Smooth muscle cell (in vitro differentiated cells): Measurements from ENCODE around the gene CAPN9. TPM values are rescaled to one million over a fixed set of nuclear protein-coding genes. Genes with fewer than 3 reads are reported as not detected.

Source experiments
- DNase-seq: peaks from one replicate; lab custom pipeline; 2025; ENCODE audit not compliant: unreplicated experiment; lab: John Stamatoyannopoulos, UW
- H2AFZ ChIP-seq: fragments of 200-600 bp; sonication (generic); 2 replicates; pipeline ENCODE4 v1.6.0; 2016; ENCODE audit warnings: antibody characterized with exemption, low read depth, mild to moderate bottlenecking
- H3F3A ChIP-seq: fragments of 200-600 bp; sonication (generic); 2 replicates; pipeline ENCODE4 v1.6.0; 2017; ENCODE audit warnings: antibody characterized with exemption, low read depth
- H3K27ac ChIP-seq: fragments of 200-600 bp; sonication (generic); 2 replicates; pipeline ENCODE4 v1.5.1; 2016; ENCODE audit warnings: low read depth, mild to moderate bottlenecking
- H3K27me3 ChIP-seq: fragments of 200-600 bp; sonication (generic); 2 replicates; pipeline ENCODE4 v1.6.1; 2016; ENCODE audit warnings: low read depth, mild to moderate bottlenecking
- H3K36me3 ChIP-seq: fragments of 200-600 bp; sonication (generic); 2 replicates; pipeline ENCODE4 v1.5.1; 2016; ENCODE audit warnings: low read depth
- H3K4me1 ChIP-seq: fragments of 200-600 bp; sonication (generic); 2 replicates; pipeline ENCODE4 v1.5.1; 2016; ENCODE audit warnings: low read depth
- H3K4me2 ChIP-seq: fragments of 200-600 bp; sonication (generic); 2 replicates; pipeline ENCODE4 v1.6.0; 2016; ENCODE audit warnings: mild to moderate bottlenecking
- H3K4me3 ChIP-seq: fragments of 200-600 bp; sonication (generic); 2 replicates; pipeline ENCODE4 v1.5.1; 2016; ENCODE audit warnings: mild to moderate bottlenecking
- H3K79me2 ChIP-seq: fragments of 200-600 bp; sonication (generic); 2 replicates; pipeline ENCODE4 v1.6.0; 2016; ENCODE audit warnings: low read depth, mild to moderate bottlenecking
- H3K9ac ChIP-seq: fragments of 200-600 bp; sonication (generic); 2 replicates; pipeline ENCODE4 v1.6.0; 2016; ENCODE audit warnings: low read depth
- H3K9me3 ChIP-seq: fragments of 200-600 bp; sonication (generic); replicated peaks from 2 replicates; pipeline ENCODE4 v1.5.1; 2016; ENCODE audit warnings: low read depth
- H4K20me1 ChIP-seq: fragments of 200-600 bp; sonication (generic); 2 replicates; pipeline ENCODE4 v1.6.0; 2016; ENCODE audit warnings: low read depth
- CTCF ChIP-seq: fragments of 200-600 bp; sonication (generic); IDR thresholded peaks from 2 replicates; pipeline ENCODE4 v1.5.1; 2017; ENCODE audit warnings: borderline replicate concordance, mild to moderate bottlenecking, antibody characterized with exemption; ENCODE audit not compliant: insufficient read depth, poor library complexity, severe bottlenecking
- WGBS: methylation state at CpG from one replicate; pipeline ENCODE4 v1.1.7; 2016; ENCODE audit warnings: low lambda C conversion rate; 5-methylcytosine and 5-hydroxymethylcytosine counted together
- polyA plus RNA-seq: library from polyadenylated mRNA; unstranded; fragments of >200 nt; fragmentation: Nextera tagmentation; extraction: Ambion mirVana; gene quantifications from 2 replicates; pipeline ENCODE4 v1.2.1, GENCODE V29; 2016
- total RNA-seq: library from RNA; depleted of rRNA; stranded (reverse); fragments of >200 nt; gene quantifications from 2 replicates; pipeline ENCODE4 v1.2.3, GENCODE V29; 2014

The CAPN9 gene
- total and polyA plus RNA-seq, 2 experiments from 2014 or later = not detected

GRCh38 chr1:230707732-230708630 lies 39.2 kb upstream of the CAPN9 start:
- Histone ChIP-seq H3K79me2 (no peaks in the 10 kb centered on the region), H2AFZ (no peak overlapping the region), H3K9ac (no peak overlapping the region), H3K27ac (no peak overlapping the region), H3K4me3 (no peak overlapping the region), H3K4me1 (no peaks in the 10 kb centered on the region), H3K27me3 (no peaks in the 10 kb centered on the region), H4K20me1 (no peaks in the 10 kb centered on the region), H3F3A (no peaks in the 10 kb centered on the region), H3K36me3 (no peaks in the 10 kb centered on the region), H3K4me2 (no peak overlapping the region), H3K9me3 (no peaks in the 10 kb centered on the region)
- no peak for DNase-seq
- TF ChIP-seq CTCF = no peak
- 89% methylated on average over 22 of the region's 22 CpGs for WGBS

GRCh38 chr1:230708631-230709580 lies 38.3 kb upstream of the CAPN9 start:
- Histone ChIP-seq H3K4me3 (no peak overlapping the region), H3K4me1 (no peaks in the 10 kb centered on the region), H2AFZ (no peak overlapping the region), H3K27me3 (no peaks in the 10 kb centered on the region), H3K4me2 (no peak overlapping the region), H3K79me2 (no peaks in the 10 kb centered on the region), H3K36me3 (no peaks in the 10 kb centered on the region), H3K9ac (no peak overlapping the region), H3K9me3 (no peaks in the 10 kb centered on the region), H3K27ac (no peak overlapping the region), H3F3A (no peaks in the 10 kb centered on the region), H4K20me1 (no peaks in the 10 kb centered on the region)
- 77% methylated on average over 16 of the region's 16 CpGs for WGBS
- DNase-seq = no peak
- no peak for TF ChIP-seq CTCF

GRCh38 chr1:230709619-230710542 lies 37.3 kb upstream of the CAPN9 start:
- Histone ChIP-seq H3K27me3 (no peaks in the 10 kb centered on the region), H3K4me2 (no peak overlapping the region), H3K9me3 (no peaks in the 10 kb centered on the region), H3K27ac (no peak overlapping the region), H3K36me3 (no peaks in the 10 kb centered on the region), H3K4me3 (no peak overlapping the region), H3K4me1 (no peaks in the 10 kb centered on the region), H2AFZ (no peak overlapping the region), H4K20me1 (no peaks in the 10 kb centered on the region), H3K9ac (no peak overlapping the region), H3F3A (no peaks in the 10 kb centered on the region), H3K79me2 (no peaks in the 10 kb centered on the region)
- no peak for TF ChIP-seq CTCF
- DNase-seq = no peak
- WGBS = 88% methylated on average over 18 of the region's 18 CpGs
